Glutamatergic neuron (in vitro differentiated cells): Measurements from ENCODE around the gene SH3TC1. TPM values are rescaled to one million over a fixed set of nuclear protein-coding genes. Genes with fewer than 3 reads are reported as not detected.

ENCODE experiments used
- DNase-seq: peaks from one replicate; pipeline ENCODE4 v3.0.0; 2022
- H3K27ac Mint-ChIP-seq: one replicate; pipeline ENCODE4 v1.8.0; 2020; ENCODE audit warnings: mild to moderate bottlenecking, mixed read lengths, inconsistent platforms; ENCODE audit not compliant: unreplicated experiment
- H3K27me3 Mint-ChIP-seq: one replicate; pipeline ENCODE4 v1.8.0; 2020; ENCODE audit warnings: mild to moderate bottlenecking, moderate library complexity, mixed read lengths, inconsistent platforms; ENCODE audit not compliant: unreplicated experiment
- H3K36me3 Mint-ChIP-seq: one replicate; pipeline ENCODE4 v1.8.0; 2020; ENCODE audit warnings: mild to moderate bottlenecking, mixed read lengths, inconsistent platforms; ENCODE audit not compliant: unreplicated experiment
- H3K4me1 Mint-ChIP-seq: one replicate; pipeline ENCODE4 v1.8.0; 2020; ENCODE audit warnings: mild to moderate bottlenecking, low read depth, mixed read lengths, inconsistent platforms; ENCODE audit not compliant: unreplicated experiment
- H3K4me3 Mint-ChIP-seq: one replicate; pipeline ENCODE4 v1.8.0; 2020; ENCODE audit warnings: mild to moderate bottlenecking, mixed read lengths, inconsistent platforms; ENCODE audit not compliant: unreplicated experiment
- H3K9me3 Mint-ChIP-seq: one replicate; pipeline ENCODE4 v1.8.0; 2020; ENCODE audit warnings: mild to moderate bottlenecking, moderate library complexity, mixed read lengths, inconsistent platforms; ENCODE audit not compliant: unreplicated experiment
- CTCF ChIP-seq: fragments of 200-600 bp; sonication (generic); IDR thresholded peaks from one replicate; pipeline ENCODE4 v1.5.0; 2021; ENCODE audit not compliant: partially characterized antibody, unreplicated experiment
- total RNA-seq: library from RNA; stranded (reverse); fragmentation: NEBNext Ultra II Directional; extraction: Animal tissue kit (Norgen Biotek cat#: 25700); gene quantifications from one replicate; pipeline ENCODE4 v1.2.1, GENCODE V29; 2021; ENCODE audit not compliant: unreplicated experiment

SH3TC1 gene
- total RNA-seq, 1 donor from 2014 or later: not detected

DNA sequence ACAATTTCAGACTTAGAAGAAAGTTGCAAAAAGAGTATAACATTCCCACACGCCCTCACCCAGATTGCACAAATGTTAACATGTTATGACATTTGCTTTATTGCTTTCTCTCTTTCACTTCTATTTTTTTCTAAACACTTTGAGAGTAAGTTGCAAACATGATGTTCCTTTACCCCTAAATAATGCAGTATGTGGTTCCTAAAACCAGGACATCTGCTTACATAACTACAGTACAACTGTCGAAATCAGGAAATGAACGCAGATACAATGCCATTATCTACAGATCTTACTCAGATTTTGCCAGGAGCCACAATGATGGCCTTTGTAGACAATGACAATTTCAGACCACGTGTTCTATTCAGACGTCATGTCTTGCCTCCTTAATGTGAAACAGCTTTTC lies 22.4 kb downstream of the SH3TC1 start:
- peaks cover 5% of the 10 kb centered on the region for H3K9me3 Mint-ChIP-seq
- DNase-seq: no peak
- H3K4me3 Mint-ChIP-seq: no peak overlapping the region
- TF ChIP-seq CTCF: no peak
- H3K27me3 Mint-ChIP-seq: peaks cover 7% of the 10 kb centered on the region
- H3K36me3 Mint-ChIP-seq: peaks cover 9% of the 10 kb centered on the region
- no peak overlapping the region for H3K27ac Mint-ChIP-seq
- H3K4me1 Mint-ChIP-seq: peaks cover 4% of the 10 kb centered on the region

DNA sequence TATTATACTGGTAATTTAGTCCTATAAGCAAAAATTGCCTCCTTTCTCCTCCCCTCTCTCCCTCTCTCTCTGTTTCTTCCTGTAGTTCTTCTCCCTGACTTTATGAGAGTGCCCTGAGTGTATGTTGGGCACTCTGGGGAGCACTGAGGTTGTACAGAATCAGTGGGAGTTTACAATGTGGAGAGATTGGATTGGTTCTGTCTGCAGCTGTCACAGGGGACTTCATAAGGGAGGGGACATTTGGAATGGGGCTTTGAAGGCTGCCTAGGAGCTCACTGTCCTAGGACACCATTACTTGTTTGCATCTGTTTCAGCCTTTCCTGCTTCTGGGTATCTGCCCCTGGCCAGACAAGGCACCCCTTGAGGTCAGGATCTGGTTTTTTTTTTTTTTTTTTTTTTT lies 22.9 kb downstream of the SH3TC1 start:
- Mint-ChIP-seq H3K27me3 (peaks cover 7% of the 10 kb centered on the region), H3K36me3 (peaks cover 9% of the 10 kb centered on the region), H3K27ac (no peak overlapping the region), H3K4me1 (peaks cover 6% of the 10 kb centered on the region), H3K9me3 (peaks cover 5% of the 10 kb centered on the region), H3K4me3 (no peak overlapping the region)
- no peak for TF ChIP-seq CTCF
- no peak for DNase-seq

- peaks cover 5% of the 10 kb centered on the region for H3K9me3 Mint-ChIP-seq
- DNase-seq: no peak
- peaks cover 6% of the 10 kb centered on the region for H3K4me1 Mint-ChIP-seq
- H3K27me3 Mint-ChIP-seq: peaks cover 7% of the 10 kb centered on the region
- H3K36me3 Mint-ChIP-seq: peaks cover 9% of the 10 kb centered on the region
- TF ChIP-seq CTCF: no peak
- no peak overlapping the region for H3K4me3 Mint-ChIP-seq
- H3K27ac Mint-ChIP-seq: no peak overlapping the region
These were observed 23.7 kb downstream of the SH3TC1 start for GRCh38 chr4:8222609-8223388.

- peaks cover 7% of the 10 kb centered on the region for H3K27me3 Mint-ChIP-seq
- peaks cover 9% of the 10 kb centered on the region for H3K36me3 Mint-ChIP-seq
- DNase-seq: no peak
- H3K27ac Mint-ChIP-seq: no peak overlapping the region
- no peak for TF ChIP-seq CTCF
- peaks cover 7% of the 10 kb centered on the region for H3K4me1 Mint-ChIP-seq
- H3K4me3 Mint-ChIP-seq: no peak overlapping the region
- H3K9me3 Mint-ChIP-seq: peaks cover 5% of the 10 kb centered on the region
These were observed 25.3 kb downstream of the SH3TC1 start for GRCh38 chr4:8224267-8224974.
